H1 (cell line): Measurements from ENCODE around the gene HLA-G. TPM values are rescaled to one million over a fixed set of nuclear protein-coding genes. Genes with fewer than 3 reads are reported as not detected.

Experiments used
- TEAD4 ChIP-seq: IDR thresholded peaks from 2 replicates; pipeline ENCODE4 v1.6.1; 2012; ENCODE audit warnings: low read depth, low read length, inconsistent platforms, mixed read lengths
- polyA plus RNA-seq, 7 experiments: library from polyadenylated mRNA; depleted of rRNA in 3 of 7; stranded (reverse) in 5 of 7; unstranded in 2 of 7; fragments of >200 nt in 5 of 7; fragments of 200-250 nt in 2 of 7; gene quantifications; 1 replicate in 5 of 7; 2 replicates in 1 of 7; 4 replicates in 1 of 7; pipeline versions ENCODE4 v1.2.1 to v1.2.3, GENCODE V29; 2011 to 2013; ENCODE audit warnings: missing spikeins in 2 of 7, mixed read lengths in 2 of 7
- total RNA-seq: library from RNA; stranded (reverse); fragmentation: NEBNext Ultra II Directional; extraction: Animal tissue kit (Norgen Biotek cat#: 25700); gene quantifications from 2 replicates; pipeline ENCODE4 v1.2.1, GENCODE V29; 2021
- TF ChIP-seq, protein P1 (sequence below): IDR thresholded peaks from 2 replicates; pipeline ENCODE4 v1.6.1; 2012; ENCODE audit warnings: inconsistent platforms
- TF ChIP-seq, protein P2 (sequence below): IDR thresholded peaks from 2 replicates; pipeline ENCODE4 v1.6.1; 2011; ENCODE audit warnings: low read length, improper control_type of control experiment

Gene HLA-G
- total and polyA plus RNA-seq, 2 of the 8 experiments (the other 6 are each of a cell fraction or from before 2014, with no cell fraction given): 3.2 to 4.8 TPM

DNA sequence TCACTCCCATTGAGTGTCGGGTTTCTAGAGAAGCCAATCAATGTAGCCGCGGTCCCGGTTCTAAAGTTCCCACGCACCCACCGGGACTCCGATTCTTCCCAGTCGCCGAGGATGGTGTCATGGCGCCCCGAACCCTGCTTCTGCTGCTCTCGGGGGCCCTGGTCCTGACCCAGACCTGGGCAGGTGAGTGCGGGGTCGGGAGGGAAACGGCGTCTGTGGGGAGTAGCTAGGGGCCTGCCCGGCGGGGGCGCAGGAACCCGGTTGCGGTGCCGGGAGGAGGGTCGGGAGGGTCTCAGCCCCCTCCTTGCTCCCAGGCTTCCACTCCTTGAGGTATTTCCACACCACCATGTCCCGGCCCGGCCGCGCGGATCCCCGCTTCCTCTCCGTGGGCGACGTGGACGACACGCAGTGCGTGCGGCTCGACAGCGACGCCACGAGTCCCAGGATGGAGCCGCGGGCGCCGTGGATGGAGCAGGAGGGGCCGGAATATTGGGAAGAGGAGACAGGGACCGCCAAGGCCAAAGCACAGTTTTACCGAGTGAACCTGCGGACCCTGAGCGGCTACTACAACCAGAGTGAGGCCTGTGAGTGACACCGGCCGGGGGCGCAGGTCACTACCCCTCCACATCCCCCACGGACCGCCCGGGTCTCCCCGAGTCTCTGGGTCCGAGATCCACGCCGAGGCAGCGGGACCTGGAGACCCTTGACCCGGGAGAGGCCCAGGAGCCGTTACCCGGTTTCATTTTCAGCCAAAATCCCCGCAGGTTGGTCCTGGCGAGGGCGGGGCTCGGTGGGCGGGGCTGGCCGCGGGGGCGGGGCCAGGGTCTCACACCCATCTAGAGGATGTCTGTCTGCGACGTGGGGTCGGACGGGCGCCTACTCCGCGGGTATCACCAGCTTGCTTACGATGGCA is 35.2 kb upstream of the HLA-G start (continued):
- TF ChIP-seq, protein P1, sequence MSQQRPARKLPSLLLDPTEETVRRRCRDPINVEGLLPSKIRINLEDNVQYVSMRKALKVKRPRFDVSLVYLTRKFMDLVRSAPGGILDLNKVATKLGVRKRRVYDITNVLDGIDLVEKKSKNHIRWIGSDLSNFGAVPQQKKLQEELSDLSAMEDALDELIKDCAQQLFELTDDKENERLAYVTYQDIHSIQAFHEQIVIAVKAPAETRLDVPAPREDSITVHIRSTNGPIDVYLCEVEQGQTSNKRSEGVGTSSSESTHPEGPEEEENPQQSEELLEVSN: no peak
- no peak for TF ChIP-seq TEAD4
- TF ChIP-seq, protein P2, sequence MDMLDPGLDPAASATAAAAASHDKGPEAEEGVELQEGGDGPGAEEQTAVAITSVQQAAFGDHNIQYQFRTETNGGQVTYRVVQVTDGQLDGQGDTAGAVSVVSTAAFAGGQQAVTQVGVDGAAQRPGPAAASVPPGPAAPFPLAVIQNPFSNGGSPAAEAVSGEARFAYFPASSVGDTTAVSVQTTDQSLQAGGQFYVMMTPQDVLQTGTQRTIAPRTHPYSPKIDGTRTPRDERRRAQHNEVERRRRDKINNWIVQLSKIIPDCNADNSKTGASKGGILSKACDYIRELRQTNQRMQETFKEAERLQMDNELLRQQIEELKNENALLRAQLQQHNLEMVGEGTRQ: no peak
